Middle frontal gyrus (tissue), 1 donor: ENCODE measurements around the gene DESI1.
"Not testable (repeated sequence)": the region's sequence is repeated elsewhere in the genome, so short reads cannot be mapped to it uniquely, and the experiment has no call there.

Source experiments
- DNase-seq: peaks from one replicate; pipeline ENCODE4 v3.0.0-alpha.2; 2015; ENCODE audit warnings: low spot score; ENCODE audit errors: extremely low spot score

DESI1 gene

GRCh38 chr22:41620589-41621098 lies at the start of gene DESI1:
TSS of gene DESI1 (minus strand) at chr22:41621043. CDS start at chr22:41620839, 204 bp downstream.
- DNase-seq: no peak

DNA sequence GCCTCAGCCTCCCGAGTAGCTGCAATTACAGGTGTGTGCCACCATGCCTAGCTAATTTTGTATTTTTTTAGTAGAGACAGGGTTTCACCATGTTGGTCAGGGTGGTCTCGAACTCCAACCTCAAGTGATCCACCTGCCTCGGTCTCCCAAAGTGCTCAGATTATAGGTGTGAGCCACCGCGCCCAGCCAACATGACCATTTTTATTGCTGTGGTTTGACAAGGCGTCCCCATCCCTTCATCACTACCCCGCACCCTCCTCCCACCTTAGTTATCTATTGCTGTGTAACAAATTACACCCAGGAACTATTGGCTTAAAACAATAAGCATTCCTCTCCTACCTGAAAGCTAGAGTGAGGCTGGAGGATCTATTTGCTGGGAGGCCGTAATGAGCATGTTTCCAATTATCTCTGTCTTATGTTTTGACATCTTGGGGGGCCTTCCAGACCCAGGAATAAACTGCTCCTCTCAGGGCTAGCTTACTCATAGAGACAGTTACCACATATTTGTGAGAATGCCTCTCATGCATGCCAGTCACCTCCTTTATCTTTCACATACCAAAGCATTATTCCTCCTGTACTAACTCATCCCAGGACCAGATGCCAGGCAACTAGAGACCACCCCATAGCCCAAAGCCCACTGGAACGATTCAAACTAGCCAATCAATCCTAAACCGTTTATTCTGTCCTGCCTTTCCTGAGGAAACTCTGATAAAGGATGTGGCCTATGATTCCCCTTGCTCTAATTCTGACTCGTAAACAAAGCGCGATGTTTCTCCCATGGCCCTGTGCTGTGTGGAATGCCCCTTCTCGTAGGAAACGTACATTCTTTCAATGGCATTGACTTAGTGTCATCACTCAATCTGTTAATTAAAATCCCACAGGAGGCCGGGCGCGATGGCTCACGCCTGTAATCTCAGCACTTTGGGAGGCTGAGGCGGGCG lies 48.4 kb upstream of the DESI1 start:
- DNase-seq: no peak

- DNase-seq: no peak
Measured at GRCh38 chr22:41664951-41665350, 44.1 kb upstream of the DESI1 start.

DNA sequence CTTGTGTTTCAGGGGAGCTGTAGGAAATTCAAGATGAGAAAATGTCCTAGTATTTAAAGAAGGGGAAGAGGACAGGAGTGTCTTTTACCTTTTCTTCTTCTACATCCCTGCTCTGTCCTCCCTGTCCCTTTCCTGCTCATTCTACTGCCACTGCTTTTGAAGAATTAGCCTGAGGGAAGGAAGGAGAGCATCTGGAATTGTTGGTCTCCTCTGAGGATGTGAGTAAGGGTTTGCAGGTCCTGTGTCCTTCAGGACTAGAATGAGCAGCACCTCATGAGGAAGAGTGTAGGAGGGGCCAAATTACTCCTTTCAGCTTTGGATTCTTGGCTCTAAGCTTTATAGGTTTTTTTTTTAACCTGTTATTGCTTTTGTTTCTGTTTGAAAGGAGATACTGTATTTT lies 43.6 kb upstream of the DESI1 start:
- DNase-seq: no peak

GRCh38 chr22:41663594-41663993 lies 42.8 kb upstream of the DESI1 start:
- DNase-seq: not testable (repeated sequence)

DNA sequence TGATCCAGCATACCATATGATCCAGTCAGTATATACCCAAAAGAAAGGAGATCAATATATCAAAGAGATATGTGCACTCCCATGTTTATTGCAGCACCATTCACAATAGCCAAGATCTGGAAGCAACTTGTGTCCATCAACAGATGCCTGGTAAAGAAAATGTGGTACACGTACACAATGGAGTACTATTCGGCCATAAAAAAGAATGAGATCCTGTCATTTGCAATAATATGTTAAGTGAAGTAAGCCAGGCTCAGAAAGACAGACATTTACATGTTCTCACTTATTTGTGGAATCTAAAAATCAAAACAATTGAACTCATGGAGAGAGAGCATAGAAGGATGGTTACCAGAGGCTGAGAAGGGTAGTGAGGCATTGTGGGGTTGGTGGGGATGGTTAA lies 40.9 kb upstream of the DESI1 start:
- no peak for DNase-seq

DNA sequence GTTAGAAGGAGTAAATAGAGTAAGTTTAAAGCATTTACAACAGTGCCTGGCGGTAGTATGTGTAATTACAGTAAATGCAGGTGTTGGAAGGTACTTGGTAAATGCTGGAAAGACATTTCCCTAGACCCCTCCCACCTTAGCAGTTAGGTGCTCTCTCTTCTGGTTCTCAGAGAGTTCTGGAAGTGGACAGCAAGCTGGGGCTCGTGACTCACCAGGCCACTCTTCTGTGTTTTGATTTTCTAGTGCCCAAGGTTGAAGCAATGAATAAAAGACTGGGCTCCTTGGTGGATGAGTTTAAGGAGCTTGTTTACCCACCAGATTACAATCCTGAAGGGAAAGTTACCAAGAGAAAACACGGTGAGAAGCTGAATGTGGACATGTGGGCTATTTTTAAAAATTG lies 40.2 kb upstream of the DESI1 start:
- DNase-seq: no peak

DNA sequence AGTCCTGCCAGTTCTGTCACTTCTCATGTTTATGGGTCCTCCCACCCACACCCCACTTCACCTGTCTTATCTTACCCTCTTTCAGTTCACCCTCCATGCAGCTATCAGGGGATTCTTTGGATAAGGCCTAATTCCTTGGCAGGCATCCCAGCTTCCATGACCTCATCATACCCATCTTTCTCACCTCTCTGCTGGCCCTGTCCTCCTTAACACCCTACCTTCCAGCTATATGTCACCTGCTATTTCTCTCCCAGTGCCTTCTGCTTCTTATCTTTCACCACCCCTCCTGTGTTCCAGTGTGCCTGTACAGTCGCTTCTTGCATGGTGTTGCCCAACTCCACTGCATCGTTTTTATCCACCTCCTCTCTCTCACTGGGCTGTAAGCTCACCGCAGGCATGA lies 39.6 kb upstream of the DESI1 start:
- no peak for DNase-seq

DNA sequence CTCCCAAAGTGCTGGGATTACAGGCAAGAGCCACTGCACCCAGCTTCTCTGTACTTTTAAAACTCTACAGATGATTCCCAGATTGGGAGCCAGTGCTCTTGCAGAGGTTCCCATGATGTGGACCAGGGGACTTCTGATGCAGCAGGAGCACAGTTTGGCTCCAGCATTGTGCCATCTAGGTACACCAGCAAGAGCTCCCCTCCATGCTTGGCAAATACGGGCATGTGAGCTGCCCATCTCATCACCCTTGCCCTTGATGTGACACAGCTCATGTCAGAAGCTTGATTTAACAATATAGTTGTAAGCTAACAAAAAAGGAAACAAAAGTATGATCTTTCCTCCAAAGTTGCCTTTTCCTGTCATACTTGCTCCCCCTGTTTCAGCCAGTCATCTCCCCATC lies 39.1 kb upstream of the DESI1 start:
- no peak for DNase-seq

DNA sequence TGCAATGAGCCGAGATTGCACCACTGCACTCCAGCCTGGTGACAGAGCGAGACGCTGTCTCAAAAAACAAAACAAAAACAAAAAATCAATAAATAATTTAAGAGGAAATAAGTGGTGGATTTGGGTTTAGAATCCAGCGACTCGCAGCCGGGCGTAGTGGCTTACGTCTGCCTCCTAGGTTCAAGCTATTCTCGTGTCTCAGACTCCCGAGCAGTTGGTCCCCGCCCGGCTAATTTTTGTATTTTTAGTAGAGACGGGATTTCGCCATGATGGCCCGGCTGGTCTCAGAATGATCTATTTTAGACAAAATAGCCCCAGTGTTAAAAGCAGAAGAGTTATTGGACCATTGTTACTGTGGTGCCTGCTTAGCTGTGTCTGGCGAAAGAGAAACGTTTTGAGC lies 38.0 kb upstream of the DESI1 start:
- DNase-seq: no peak

DNA sequence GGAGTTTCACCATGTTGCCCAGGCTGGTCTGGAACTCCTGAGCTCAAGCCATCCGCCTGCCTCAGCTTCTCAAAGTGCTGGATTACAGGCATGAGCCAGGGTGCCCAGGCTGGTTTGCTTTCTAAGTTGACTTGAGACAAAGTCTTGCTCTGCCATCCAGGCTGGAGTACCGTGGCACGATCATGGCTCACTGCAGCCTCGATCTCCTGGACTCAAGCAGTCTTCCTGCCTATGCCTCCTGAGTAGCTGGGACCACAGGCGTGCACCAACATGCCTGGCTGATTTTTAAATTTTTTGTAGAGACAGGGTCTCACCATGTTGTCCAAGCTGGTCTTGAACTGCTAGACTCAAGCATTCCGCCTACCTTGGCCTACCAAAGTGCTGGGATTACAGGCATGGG lies 36.9 kb upstream of the DESI1 start:
- no peak for DNase-seq

GRCh38 chr22:41656556-41656955 lies 35.7 kb upstream of the DESI1 start:
- no peak for DNase-seq

- DNase-seq: no peak
Measured at GRCh38 chr22:41654322-41654721, 33.5 kb upstream of the DESI1 start.

DNA sequence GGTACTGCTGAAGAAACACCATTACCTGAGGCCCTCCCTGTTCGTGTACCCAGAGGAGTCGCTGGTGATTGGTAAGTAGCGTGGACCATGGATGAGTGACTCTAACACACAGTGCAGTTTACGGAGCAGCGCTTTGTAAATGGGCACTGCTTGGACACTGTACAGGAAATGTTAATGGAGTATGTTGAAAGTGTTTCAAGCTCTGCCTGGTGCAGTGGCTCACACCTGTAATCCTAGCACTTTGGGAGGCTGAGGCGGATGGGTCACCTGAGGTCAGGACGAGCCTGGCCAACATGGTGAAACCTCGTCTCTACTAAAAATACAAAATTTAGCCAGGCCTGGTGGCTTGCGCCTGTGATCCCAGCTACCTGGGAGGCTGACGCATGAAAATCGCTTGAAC lies 30.0 kb upstream of the DESI1 start:
- no peak for DNase-seq

DNA sequence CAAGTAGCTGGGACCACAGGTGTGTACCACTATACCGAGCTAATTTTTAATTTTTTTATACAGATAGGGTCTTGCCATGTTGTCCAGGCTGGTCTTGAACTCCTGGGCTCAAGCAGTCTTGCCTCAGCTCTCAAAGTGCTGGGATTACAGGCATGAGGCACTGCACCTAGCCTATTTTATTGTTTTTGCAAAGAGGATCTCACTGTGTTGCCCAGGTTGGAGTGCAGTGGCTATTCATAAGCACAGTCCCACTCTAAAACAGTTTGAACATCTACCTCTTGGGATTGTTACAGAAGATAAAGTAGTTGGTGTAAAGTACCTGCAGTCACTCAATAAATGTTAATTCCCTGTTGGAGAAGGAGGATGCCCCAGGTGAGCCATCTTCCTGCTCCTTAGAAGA lies 29.4 kb upstream of the DESI1 start:
- DNase-seq: no peak

DNA sequence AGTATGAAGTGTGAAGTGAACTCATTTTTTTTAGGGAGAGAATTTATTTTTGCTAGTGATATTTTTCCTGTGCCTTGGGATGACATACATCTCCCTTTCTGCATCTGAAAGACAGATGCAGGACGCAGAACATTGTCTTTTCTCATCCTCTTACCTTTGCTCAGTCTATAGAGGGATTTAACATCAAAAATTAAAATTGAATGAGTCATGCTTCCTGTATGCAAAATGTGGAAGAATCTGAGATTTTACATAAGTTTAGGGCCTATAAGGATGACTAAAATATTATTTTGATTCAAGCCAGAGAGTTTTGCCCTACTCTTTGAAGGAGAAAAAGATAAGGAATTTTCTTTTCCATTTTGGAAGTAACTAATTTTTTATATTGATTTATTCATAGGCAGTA lies 27.6 kb upstream of the DESI1 start:
- DNase-seq: no peak

- DNase-seq: no peak
Measured at GRCh38 chr22:41647771-41648170, 26.9 kb upstream of the DESI1 start.

GRCh38 chr22:41642331-41643110 lies 21.7 kb upstream of the DESI1 start:
- no peak for DNase-seq

DNA sequence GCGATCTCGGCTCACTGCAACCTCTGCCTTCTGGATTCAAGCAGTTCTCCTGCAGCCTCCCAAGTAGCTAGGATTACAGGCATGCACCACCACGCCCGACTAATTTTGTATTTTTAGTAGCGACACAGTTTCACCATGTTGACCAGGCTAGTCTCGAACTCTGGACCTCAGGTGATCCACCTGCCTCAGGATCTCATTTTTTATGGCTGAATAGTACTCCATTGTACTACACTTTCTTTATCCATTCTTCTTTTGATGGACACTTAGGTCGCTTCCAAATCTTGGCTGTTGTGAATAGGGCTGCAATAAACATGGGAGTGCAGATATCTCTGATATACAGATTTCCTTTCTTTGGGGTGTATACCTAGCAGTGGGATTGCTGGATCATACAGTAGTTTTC lies 21.0 kb upstream of the DESI1 start:
- DNase-seq: no peak

- no peak for DNase-seq
Measured at GRCh38 chr22:41638748-41639147, 17.9 kb upstream of the DESI1 start.

DNA sequence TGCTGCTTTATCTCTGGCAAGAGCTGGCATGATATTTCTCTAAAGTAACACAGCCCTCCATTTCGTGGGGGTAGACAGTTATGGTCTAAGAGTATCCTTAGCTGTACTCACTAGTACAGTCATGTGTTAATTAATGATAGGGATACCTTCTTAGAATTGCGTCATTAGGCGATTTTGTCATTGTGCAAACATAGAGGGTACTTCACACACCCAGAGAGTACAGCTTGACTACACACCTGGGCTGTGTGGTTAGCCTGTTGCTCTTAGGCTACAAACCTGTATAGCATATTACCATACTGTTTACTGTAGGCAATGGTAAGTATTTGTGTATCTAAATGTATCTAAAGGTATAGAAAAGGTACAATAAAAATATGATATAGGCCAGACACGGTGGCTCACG lies 17.3 kb upstream of the DESI1 start:
- no peak for DNase-seq

DNA sequence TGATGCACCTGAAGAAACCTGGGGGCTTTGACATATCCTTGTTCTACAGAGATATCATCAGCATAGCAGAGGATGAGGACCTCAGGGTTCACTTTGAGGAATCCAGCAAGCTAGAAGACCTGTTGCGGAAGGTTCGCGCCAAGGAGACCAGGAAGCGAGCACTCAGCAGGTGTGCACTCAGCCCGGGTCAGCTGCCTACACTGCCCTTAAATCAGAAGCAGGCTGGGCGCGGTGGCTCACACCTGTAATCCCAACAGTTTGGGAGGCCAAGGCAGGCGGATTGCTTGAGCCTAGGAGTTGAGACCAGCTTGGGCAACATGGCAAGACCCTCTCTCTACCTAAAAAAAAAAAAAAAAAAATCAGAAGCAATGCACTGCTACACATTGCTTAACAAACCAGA lies 16.8 kb upstream of the DESI1 start:
- DNase-seq: not testable (repeated sequence)
